ENCODE data around the gene LRP1.

LRP1 gene

DNA sequence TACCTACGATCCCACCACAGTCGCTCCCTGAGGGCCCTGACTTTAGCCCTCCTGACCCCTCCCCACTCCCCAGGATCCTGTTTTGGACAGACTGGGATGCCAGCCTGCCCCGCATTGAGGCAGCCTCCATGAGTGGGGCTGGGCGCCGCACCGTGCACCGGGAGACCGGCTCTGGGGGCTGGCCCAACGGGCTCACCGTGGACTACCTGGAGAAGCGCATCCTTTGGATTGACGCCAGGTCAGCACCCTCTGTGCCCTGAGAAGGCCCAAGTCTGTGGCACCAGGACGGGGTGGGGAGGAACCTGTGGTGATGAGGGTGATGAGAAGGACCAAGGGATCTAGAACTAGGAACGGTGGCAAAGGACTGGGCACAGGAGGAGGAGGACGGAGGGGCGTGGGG is 49.1 kb downstream of the LRP1 start:
- DNase-seq, result no peak

DNA sequence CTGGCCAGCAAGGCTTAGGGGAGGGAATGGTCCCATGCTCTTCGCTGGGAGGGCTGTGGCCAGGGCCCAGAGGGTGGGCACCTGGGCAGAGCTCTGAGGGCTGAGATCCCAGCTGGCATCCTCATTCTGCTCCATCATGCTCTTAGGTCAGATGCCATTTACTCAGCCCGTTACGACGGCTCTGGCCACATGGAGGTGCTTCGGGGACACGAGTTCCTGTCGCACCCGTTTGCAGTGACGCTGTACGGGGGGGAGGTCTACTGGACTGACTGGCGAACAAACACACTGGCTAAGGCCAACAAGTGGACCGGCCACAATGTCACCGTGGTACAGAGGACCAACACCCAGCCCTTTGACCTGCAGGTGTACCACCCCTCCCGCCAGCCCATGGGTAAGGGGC is 49.9 kb downstream of the LRP1 start:
- no peak for DNase-seq

DNA sequence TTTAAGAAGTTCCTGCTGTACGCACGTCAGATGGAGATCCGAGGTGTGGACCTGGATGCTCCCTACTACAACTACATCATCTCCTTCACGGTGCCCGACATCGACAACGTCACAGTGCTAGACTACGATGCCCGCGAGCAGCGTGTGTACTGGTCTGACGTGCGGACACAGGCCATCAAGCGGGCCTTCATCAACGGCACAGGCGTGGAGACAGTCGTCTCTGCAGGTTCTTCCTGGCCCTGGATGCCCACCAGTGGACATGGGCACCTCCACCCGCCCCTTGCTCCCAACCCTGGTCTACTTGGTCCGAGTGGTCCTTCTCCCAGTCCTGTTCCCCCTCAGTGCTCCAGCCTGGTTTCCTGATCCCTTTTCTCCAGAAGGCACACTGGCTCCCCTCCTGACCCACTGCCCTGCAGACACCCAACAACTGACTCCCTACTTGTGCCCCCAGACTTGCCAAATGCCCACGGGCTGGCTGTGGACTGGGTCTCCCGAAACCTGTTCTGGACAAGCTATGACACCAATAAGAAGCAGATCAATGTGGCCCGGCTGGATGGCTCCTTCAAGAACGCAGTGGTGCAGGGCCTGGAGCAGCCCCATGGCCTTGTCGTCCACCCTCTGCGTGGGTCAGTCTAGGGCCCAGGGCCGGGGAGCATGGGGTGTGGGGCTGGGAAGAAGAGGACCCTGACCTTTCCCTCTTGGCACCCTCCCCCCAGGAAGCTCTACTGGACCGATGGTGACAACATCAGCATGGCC is 51.2 kb downstream of the LRP1 start:
- DNase-seq, result no peak

DNA sequence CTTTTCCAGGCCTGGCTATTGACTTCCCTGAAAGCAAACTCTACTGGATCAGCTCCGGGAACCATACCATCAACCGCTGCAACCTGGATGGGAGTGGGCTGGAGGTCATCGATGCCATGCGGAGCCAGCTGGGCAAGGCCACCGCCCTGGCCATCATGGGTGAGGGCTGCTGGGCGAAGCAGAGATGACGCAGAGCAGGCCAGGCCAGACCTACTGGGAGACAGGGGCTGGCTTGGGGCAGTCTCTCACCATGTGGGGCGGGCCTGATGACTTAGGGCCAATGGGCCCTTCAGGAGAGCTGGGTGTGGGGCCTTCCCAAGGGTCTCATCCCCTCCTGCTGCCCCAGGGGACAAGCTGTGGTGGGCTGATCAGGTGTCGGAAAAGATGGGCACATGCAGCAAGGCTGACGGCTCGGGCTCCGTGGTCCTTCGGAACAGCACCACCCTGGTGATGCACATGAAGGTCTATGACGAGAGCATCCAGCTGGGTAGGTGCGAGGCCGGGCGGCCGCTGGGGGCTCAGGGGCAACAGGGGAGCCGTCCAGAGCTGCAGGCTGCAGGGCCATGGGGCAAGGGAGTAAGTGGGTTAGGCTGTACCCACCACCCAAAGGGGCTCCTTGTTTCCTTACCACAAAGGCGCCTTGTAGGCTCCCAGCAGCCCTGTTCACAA is 52.2 kb downstream of the LRP1 start:
- DNase-seq, result no peak

DNA sequence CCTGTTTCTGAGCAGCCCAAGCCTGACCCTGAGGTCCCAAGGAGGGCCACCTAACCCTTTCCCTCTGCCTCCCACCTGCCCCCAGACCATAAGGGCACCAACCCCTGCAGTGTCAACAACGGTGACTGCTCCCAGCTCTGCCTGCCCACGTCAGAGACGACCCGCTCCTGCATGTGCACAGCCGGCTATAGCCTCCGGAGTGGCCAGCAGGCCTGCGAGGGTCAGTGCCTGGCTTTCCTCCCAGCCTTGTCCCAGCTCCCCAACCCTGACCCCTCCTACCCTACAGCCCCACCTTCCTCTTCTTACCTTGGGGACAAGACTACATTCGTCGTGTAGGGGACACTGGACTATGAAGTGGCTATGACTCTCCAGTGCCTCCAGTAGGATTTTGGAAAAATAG is 52.8 kb downstream of the LRP1 start:
- DNase-seq, result no peak

DNA sequence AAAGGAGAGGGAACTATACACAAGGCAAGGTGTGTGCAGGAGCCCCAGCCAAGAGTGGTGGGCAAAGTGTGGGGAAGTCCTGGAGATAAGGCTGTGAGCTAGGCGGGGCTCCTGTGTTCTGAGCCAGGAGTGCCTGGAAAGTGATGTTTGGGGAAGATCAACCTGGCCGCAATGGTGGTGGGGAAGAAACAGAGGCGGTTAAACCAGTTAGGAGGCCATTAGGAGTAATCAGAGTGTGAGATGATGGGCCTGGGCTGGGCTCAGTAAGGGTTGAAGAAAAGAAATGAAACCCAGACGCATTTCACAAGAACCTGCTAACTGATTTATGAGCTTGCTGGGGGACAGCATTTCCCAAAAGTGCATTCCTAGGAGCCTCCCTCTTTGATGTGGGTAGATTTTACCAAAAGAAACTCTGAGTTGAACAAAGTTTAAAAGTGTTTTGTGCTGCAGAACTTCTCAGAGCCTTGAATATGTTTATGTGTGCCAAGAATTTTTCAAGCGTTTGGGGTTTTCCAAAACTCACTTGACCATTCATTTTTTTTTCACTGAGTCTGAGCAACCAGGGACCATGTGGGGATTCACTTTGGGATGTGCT is 53.4 kb downstream of the LRP1 start:
- no peak for DNase-seq

DNA sequence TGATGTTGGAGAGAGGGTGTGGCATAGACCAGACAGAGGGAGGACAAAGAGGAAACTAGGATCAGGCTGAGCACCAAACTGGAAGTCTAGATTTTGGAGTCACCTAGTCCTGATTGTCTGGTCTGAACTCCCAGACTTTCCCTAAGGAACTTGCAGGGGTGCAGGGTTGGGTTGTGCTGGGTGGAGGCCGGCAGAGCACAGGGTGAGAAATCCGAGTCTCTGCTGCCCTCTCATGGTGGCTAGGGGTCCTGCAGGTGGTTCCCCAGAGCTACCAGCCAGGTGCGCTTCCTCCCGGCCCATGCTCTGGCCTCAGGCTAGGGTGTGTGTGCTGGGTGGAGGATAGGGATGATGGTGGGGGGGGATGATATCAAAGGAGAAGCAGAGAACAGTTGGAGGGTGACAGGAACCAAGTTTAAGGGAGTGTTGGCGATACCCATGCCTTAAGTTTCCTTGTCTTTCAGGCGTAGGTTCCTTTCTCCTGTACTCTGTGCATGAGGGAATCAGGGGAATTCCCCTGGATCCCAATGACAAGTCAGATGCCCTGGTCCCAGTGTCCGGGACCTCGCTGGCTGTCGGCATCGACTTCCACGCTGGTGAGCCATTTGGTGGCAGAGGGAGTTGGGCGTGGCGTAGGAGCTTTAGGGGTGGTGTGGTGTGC is 54.8 kb downstream of the LRP1 start:
- peak; percentile 92 for DNase-seq

DNA sequence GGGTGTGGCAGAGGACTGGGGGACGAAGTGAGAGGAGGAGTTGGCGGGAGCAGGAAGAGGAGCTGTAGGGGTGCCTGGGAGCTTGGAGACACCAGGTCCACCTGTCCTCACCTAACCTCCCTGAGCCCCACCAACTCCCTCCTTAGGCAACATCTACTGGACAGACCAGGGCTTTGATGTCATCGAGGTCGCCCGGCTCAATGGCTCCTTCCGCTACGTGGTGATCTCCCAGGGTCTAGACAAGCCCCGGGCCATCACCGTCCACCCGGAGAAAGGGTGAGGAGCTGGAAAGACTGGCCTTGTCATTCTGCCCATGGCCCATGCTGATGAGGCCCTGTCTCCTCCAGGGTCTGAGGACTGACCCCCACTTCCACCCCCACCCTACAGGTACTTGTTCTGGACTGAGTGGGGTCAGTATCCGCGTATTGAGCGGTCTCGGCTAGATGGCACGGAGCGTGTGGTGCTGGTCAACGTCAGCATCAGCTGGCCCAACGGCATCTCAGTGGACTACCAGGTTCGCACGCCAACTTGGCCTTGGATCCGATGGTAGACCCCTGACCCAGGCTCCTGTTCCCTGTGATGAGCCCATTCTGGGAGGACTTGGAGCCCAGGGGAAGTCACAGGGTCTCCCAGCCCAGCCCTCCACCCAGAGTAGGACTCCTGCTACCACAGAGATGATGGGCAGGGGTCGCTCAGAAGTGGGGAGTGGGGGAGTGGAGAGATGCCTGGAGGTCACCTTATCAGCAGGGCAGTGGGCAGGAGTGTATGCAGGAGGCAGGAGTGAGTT is 55.8 kb downstream of the LRP1 start:
- DNase-seq, result no peak

DNA sequence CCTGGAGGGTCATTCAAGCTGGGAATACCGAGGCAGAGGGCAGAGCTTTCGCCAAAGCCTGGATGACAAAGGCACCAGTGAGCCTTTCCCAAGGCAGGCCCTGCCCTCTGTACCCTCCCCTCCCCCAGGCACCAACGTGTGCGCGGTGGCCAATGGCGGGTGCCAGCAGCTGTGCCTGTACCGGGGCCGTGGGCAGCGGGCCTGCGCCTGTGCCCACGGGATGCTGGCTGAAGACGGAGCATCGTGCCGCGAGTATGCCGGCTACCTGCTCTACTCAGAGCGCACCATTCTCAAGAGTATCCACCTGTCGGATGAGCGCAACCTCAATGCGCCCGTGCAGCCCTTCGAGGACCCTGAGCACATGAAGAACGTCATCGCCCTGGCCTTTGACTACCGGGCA is 57.1 kb downstream of the LRP1 start:
- no peak for DNase-seq

DNA sequence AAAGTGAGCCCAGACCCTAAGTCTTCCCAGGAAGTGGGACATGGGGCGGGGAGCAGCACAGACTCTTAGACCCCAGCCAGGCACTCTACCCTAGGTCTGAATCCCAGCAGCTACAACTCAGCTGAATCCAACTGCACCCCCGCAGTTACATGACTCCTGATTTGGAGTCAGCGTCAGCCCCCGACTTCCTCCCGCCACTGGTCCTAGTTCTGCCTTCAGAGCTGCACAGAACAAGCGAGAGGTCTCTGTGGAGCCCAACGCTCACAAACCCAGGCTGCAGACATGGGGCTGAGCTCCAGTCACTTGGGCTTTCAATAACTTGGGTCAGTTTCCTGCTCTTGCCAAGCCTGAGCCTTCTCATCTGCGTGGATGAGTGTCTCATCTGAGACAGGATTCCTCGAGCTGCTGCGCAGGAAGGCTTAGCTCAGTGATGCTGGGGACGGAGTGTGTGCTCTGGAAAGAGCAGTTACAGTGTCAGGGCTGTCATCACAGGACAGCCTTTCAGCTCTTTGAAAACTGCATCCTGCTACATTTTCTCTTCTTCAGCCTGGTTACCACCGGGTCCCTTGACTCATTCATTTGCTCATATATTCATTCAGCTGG is 57.7 kb downstream of the LRP1 start:
- DNase-seq, result no peak

DNA sequence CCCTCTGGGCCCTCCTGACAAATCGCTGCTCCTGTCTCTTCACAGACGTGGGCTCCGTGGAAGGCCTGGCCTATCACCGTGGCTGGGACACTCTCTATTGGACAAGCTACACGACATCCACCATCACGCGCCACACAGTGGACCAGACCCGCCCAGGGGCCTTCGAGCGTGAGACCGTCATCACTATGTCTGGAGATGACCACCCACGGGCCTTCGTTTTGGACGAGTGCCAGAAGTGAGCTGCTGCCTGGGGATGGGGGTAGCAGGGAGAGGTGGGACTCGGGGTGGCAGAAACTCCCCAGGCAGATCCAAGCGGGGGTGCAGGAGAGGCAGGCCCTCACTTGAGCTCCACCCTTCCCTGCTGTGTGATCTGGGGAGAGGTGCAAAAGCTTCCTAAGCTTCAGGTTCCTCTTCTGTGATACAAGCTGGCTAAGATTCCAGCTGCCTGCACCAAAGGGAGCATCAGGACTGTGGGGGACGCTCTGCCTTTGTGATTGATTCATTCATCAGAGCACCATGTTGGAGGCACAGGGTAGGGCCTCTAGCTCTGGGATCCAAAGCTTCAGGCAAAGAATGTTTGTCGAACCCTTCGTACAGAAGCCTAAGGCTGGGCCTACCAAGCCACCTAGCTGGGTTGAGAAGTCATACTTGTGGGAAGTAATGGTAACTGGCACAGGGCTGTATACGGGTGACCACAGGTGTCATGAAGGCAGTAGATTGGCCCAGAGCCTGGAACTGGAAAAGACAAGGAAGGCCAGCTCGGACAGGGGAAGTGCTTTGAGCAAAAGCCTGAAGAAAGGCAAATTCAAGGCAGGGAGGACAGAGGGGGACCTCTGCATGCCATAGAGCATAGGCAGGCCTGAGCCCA is 59.2 kb downstream of the LRP1 start:
- DNase-seq, result no peak

DNA sequence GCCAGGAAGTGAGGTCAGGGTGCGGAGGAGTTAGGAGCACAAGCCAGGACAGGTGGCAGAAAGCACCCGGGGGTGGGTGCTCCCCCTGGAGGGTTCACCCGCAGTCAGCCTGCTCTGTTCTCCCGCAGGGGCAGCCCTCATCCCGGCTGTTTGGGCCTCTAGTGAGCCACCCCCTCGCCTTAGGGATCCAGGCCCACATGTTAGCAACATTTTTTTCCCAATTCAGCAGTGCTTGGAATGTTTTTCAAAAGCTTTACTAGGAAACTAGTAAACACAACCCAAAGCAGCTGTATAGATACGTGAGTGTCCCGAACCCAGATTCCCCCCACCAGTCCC is 59.8 kb downstream of the LRP1 start:
- DNase-seq, result no peak

DNA sequence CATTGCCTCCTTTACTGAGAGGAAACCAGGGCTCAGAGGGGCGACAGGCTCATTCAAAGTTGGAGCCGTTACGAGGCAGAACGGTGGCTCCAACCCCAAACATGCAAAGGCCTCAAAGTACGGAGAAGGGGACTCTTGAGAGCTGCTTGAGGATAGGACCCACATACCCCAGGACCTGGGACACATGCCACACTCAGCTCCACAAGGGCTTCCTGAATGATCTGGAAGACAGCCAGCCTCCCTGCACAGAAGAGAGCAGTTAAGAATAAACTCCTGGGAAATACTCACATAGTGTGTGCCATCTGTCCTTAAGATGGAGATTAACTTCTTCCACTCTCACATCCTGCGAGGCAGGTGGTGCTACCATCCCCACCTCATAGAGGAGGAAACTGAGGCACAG is 61.8 kb downstream of the LRP1 start:
- DNase-seq, result no peak

DNA sequence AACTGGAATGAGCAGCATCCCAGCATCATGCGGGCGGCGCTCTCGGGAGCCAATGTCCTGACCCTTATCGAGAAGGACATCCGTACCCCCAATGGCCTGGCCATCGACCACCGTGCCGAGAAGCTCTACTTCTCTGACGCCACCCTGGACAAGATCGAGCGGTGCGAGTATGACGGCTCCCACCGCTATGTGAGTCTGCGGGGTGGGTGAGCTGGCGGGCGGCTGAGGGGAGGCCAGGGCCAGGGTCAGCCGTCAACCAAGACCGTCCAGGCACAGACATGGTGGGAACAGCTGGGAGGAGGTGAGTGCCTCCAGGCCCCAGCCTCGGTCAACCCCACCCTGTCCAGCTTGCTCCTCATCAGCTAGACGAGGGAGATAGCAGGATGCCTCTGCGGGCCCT is 62.5 kb downstream of the LRP1 start:
- no peak for DNase-seq

DNA sequence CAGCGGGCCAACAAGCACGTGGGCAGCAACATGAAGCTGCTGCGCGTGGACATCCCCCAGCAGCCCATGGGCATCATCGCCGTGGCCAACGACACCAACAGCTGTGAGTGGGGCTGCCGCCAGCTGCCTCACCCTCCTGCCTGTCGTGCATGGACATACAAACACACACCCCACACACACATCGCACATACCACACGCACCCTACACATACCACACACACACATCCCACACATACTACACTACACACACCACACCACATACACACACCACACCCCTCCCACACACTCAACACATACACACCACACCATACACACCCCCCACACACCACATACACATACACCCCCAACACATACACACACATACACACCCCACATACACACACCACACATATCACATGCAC is 63.1 kb downstream of the LRP1 start:
- DNase-seq, result no peak

DNA sequence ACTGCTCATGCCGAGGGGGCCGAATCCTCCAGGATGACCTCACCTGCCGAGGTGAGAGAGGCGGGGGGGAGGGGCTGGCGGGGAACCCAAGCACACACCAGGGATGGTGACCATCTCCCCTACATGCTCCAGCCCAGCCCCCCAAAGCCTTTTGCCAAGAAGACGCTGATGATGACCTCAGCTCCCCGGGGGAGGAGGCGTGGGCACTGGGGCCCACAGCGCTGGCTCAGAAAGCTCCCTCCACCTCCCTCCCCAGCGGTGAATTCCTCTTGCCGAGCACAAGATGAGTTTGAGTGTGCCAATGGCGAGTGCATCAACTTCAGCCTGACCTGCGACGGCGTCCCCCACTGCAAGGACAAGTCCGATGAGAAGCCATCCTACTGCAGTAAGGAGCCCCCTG is 64.6 kb downstream of the LRP1 start:
- no peak for DNase-seq

DNA sequence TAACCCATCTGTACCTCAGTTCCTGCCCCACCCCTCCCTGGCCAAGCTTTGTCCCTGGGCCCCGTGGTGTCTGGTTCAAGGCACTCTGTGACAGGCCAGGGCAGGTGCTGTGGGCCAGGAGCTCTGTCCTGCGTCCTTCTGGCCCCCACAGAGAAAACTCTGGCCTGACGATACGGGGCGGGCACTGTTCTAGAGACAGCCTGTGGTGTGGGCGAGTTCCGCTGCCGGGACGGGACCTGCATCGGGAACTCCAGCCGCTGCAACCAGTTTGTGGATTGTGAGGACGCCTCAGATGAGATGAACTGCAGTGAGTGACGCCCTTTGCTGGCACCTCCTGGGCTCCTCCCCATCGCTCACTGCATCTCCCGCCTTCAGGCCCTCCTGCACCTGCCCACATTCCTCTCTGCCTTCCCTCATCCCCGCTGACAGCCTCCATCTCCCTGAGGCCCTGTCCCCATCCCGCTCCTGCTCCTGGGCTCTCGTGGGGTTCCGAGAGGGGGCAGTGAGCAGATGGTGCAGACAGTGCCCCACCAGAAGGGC is 65.5 kb downstream of the LRP1 start:
- DNase-seq, result no peak

DNA sequence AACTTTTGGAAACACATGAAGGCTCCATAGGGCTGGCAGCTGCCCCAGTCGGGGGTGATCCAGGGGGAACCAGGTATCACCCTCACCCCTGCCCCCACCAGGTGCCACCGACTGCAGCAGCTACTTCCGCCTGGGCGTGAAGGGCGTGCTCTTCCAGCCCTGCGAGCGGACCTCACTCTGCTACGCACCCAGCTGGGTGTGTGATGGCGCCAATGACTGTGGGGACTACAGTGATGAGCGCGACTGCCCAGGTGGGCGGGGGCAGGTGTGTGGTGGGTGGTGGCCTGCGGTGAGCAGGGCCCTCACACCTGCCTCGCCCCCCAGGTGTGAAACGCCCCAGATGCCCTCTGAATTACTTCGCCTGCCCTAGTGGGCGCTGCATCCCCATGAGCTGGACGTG is 66.0 kb downstream of the LRP1 start:
- no peak for DNase-seq

DNA sequence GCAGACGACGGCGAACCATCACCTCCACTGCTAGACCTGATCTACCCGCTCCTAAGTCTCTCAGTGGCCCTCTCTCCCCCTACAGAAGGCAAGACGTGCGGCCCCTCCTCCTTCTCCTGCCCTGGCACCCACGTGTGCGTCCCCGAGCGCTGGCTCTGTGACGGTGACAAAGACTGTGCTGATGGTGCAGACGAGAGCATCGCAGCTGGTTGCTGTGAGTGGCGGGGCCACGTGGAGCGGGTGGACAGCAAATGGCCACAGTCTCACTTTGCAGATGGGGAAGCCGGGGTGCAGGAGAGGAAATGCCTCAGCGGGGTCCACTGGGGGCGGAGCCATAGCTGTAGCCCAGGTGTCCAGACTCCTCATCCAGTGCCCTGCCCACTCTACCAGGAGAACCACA is 66.9 kb downstream of the LRP1 start:
- no peak for DNase-seq

DNA sequence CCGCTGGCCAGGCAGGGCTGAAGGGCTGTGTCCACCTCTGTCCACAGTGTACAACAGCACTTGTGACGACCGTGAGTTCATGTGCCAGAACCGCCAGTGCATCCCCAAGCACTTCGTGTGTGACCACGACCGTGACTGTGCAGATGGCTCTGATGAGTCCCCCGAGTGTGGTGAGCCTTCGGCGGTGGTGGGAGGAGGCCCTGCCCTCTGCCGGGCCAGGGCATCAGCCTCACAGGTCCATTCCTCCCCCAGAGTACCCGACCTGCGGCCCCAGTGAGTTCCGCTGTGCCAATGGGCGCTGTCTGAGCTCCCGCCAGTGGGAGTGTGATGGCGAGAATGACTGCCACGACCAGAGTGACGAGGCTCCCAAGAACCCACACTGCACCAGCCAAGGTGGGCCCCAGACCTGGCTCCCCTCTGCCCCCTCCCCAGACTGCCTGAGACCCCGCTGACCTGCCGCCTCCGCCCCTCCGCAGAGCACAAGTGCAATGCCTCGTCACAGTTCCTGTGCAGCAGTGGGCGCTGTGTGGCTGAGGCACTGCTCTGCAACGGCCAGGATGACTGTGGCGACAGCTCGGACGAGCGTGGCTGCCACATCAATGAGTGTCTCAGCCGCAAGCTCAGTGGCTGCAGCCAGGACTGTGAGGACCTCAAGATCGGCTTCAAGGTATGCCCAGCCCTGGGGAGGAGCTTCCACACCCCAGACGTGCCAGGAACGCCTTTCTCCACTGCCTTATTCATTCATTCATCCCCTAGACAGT is 67.5 kb downstream of the LRP1 start:
- no peak for DNase-seq

DNA sequence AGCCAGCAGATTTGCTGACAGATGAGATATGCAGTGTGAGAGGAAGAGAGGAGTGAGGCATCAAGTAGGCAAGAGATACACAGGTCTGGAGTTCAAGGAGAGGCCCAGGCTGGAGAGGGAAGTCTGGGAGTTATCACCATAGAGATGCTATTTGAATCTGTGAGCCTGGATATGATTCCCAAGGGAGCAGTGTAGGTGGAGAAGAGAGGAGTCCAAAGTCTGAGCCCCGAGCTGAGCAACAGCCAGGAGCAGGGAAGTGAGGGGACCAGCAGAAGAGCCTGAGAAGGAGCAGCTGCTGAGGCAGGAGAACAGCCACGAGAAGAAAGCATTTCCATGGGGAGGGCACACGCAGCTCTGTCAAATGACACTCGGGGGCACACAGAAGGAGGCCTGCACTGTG is 68.2 kb downstream of the LRP1 start:
- no peak for DNase-seq

All from stimulated activated CD8-positive, alpha-beta memory T cell treated with anti-CD3 and anti-CD28 coated beads, Interleukin-4, amount 100 ng/mL, for 48 hours (primary cell).